ENCODE results near the gene SULT2B1.

- TF ChIP-seq CTCF (conservative IDR thresholded peaks at IDR 0.05 in 1 of 2, IDR thresholded peaks at IDR 0.05 in 1 of 2; ENCODE audit: low read depth in 1 of 2, low read length in 2 of 2) = no peak
- no peak for TF ChIP-seq EZH2 (IDR thresholded peaks at IDR 0.05; ENCODE audit: low read length, missing control alignments)
Measured at GRCh38 chr19:48629297-48629598, 77.3 kb downstream of the SULT2B1 start.

Measured in fibroblast of lung (primary cell).